Measurements from ENCODE around the gene PDE1C. TPM values are rescaled to one million over a fixed set of nuclear protein-coding genes. Genes with fewer than 3 reads are reported as not detected.
"Not testable (repeated sequence)": the region's sequence is repeated elsewhere in the genome, so short reads cannot be mapped to it uniquely, and the experiment has no call there.

PDE1C gene
- total and polyA plus RNA-seq, 9 donors, result 3.8 to 8.7 (median 4.5) TPM

- H3K4me1 ChIP-seq (ENCODE audit: control insufficient read depth, insufficient read depth, low read length), result no peaks in the 10 kb centered on the region
- peak; percentile 1 for DNase-seq
- H3K27me3 ChIP-seq (ENCODE audit: control insufficient read depth, insufficient read depth, low read length), result no peaks in the 10 kb centered on the region
- no peak overlapping the region for H3K27ac ChIP-seq (ENCODE audit: low read length)
- no peak overlapping the region for H3K4me3 ChIP-seq (ENCODE audit: low read length)
- 80% methylated on average over 2 of the region's 3 CpGs for WGBS (ENCODE audit: insufficient coverage)
- H3K9me3 ChIP-seq (replicated peaks; ENCODE audit: control insufficient read depth, low read depth, low read length), result no peaks in the 10 kb centered on the region
- no peaks in the 10 kb centered on the region for H3K36me3 ChIP-seq (ENCODE audit: control insufficient read depth, insufficient read depth, low read length)
These were observed 39.1 kb downstream of the PDE1C start for GRCh38 chr7:32030904-32031692.

- no peak for DNase-seq
- Histone ChIP-seq H3K36me3 (ENCODE audit: control insufficient read depth, insufficient read depth, low read length) (no peaks in the 10 kb centered on the region), H3K4me3 (ENCODE audit: low read length) (no peak overlapping the region), H3K9me3 (replicated peaks; ENCODE audit: control insufficient read depth, low read depth, low read length) (no peaks in the 10 kb centered on the region), H3K27ac (ENCODE audit: low read length) (no peak overlapping the region), H3K4me1 (ENCODE audit: control insufficient read depth, insufficient read depth, low read length) (peaks cover 3% of the 10 kb centered on the region), H3K27me3 (ENCODE audit: control insufficient read depth, insufficient read depth, low read length) (no peaks in the 10 kb centered on the region)
- 86% methylated on average over 2 of the region's 5 CpGs for WGBS (ENCODE audit: insufficient coverage)
These were observed 44.2 kb downstream of the PDE1C start for GRCh38 chr7:32026083-32026425.

- Histone ChIP-seq H3K4me3 (ENCODE audit: low read length) (no peak overlapping the region), H3K27ac (ENCODE audit: low read length) (peak overlapping the region; percentile 36), H3K9me3 (replicated peaks; ENCODE audit: control insufficient read depth, low read depth, low read length) (no peaks in the 10 kb centered on the region), H3K4me1 (ENCODE audit: control insufficient read depth, insufficient read depth, low read length) (peaks cover 3% of the 10 kb centered on the region), H3K27me3 (ENCODE audit: control insufficient read depth, insufficient read depth, low read length) (no peaks in the 10 kb centered on the region), H3K36me3 (ENCODE audit: control insufficient read depth, insufficient read depth, low read length) (no peaks in the 10 kb centered on the region)
- WGBS (ENCODE audit: insufficient coverage), result 67% methylated on average over 4 of the region's 6 CpGs
- peak; percentile 14 for DNase-seq
These were observed 44.7 kb downstream of the PDE1C start for GRCh38 chr7:32025381-32026082.

GRCh38 chr7:32023376-32023775 lies 46.8 kb downstream of the PDE1C start:
- Histone ChIP-seq H3K27me3 (ENCODE audit: control insufficient read depth, insufficient read depth, low read length) (no peaks in the 10 kb centered on the region), H3K36me3 (ENCODE audit: control insufficient read depth, insufficient read depth, low read length) (no peaks in the 10 kb centered on the region), H3K27ac (ENCODE audit: low read length) (no peak overlapping the region), H3K9me3 (replicated peaks; ENCODE audit: control insufficient read depth, low read depth, low read length) (no peaks in the 10 kb centered on the region), H3K4me3 (ENCODE audit: low read length) (no peak overlapping the region), H3K4me1 (ENCODE audit: control insufficient read depth, insufficient read depth, low read length) (peaks cover 3% of the 10 kb centered on the region)
- WGBS (ENCODE audit: insufficient coverage), result 93% methylated on average over 2 of the region's 6 CpGs
- peak; percentile 2 for DNase-seq

- Histone ChIP-seq H3K4me1 (ENCODE audit: control insufficient read depth, insufficient read depth, low read length) (peaks cover 3% of the 10 kb centered on the region), H3K27me3 (ENCODE audit: control insufficient read depth, insufficient read depth, low read length) (no peaks in the 10 kb centered on the region), H3K9me3 (replicated peaks; ENCODE audit: control insufficient read depth, low read depth, low read length) (no peaks in the 10 kb centered on the region), H3K36me3 (ENCODE audit: control insufficient read depth, insufficient read depth, low read length) (no peaks in the 10 kb centered on the region), H3K27ac (ENCODE audit: low read length) (no peak overlapping the region), H3K4me3 (ENCODE audit: low read length) (no peak overlapping the region)
- DNase-seq, result no peak
- WGBS (ENCODE audit: insufficient coverage), result no CpG with 5 or more reads among the region's 4 CpGs
These were observed 47.2 kb downstream of the PDE1C start for GRCh38 chr7:32022966-32023365.

- Histone ChIP-seq H3K27me3 (ENCODE audit: control insufficient read depth, insufficient read depth, low read length) (no peaks in the 10 kb centered on the region), H3K36me3 (ENCODE audit: control insufficient read depth, insufficient read depth, low read length) (no peaks in the 10 kb centered on the region), H3K4me3 (ENCODE audit: low read length) (no peak overlapping the region), H3K9me3 (replicated peaks; ENCODE audit: control insufficient read depth, low read depth, low read length) (no peaks in the 10 kb centered on the region), H3K27ac (ENCODE audit: low read length) (no peak overlapping the region), H3K4me1 (ENCODE audit: control insufficient read depth, insufficient read depth, low read length) (no peaks in the 10 kb centered on the region)
- peak; percentile 4 for DNase-seq
- 56% methylated on average over 2 of the region's 2 CpGs for WGBS (ENCODE audit: insufficient coverage)
These were observed 49.6 kb downstream of the PDE1C start for GRCh38 chr7:32020551-32021159.

GRCh38 chr7:32018845-32019578 lies 51.2 kb downstream of the PDE1C start:
- WGBS (ENCODE audit: insufficient coverage), result 75% methylated on average over 1 of the region's 2 CpGs
- H3K4me1 ChIP-seq (ENCODE audit: control insufficient read depth, insufficient read depth, low read length), result no peaks in the 10 kb centered on the region
- no peaks in the 10 kb centered on the region for H3K36me3 ChIP-seq (ENCODE audit: control insufficient read depth, insufficient read depth, low read length)
- no peaks in the 10 kb centered on the region for H3K9me3 ChIP-seq (replicated peaks; ENCODE audit: control insufficient read depth, low read depth, low read length)
- DNase-seq, result no peak
- H3K4me3 ChIP-seq (ENCODE audit: low read length), result no peak overlapping the region
- H3K27me3 ChIP-seq (ENCODE audit: control insufficient read depth, insufficient read depth, low read length), result no peaks in the 10 kb centered on the region
- H3K27ac ChIP-seq (ENCODE audit: low read length), result no peak overlapping the region

GRCh38 chr7:32015133-32015532 lies 55.1 kb downstream of the PDE1C start:
- Histone ChIP-seq H3K27me3 (ENCODE audit: control insufficient read depth, insufficient read depth, low read length) (no peaks in the 10 kb centered on the region), H3K36me3 (ENCODE audit: control insufficient read depth, insufficient read depth, low read length) (no peaks in the 10 kb centered on the region), H3K4me3 (ENCODE audit: low read length) (no peak overlapping the region), H3K4me1 (ENCODE audit: control insufficient read depth, insufficient read depth, low read length) (no peaks in the 10 kb centered on the region), H3K9me3 (replicated peaks; ENCODE audit: control insufficient read depth, low read depth, low read length) (no peaks in the 10 kb centered on the region), H3K27ac (ENCODE audit: low read length) (no peak overlapping the region)
- 80% methylated on average over 1 of the region's 2 CpGs for WGBS (ENCODE audit: insufficient coverage)
- DNase-seq, result no peak

- H3K9me3 ChIP-seq (replicated peaks; ENCODE audit: control insufficient read depth, low read depth, low read length); H3K27ac ChIP-seq (ENCODE audit: low read length); DNase-seq; H3K27me3 ChIP-seq (ENCODE audit: control insufficient read depth, insufficient read depth, low read length); H3K36me3 ChIP-seq (ENCODE audit: control insufficient read depth, insufficient read depth, low read length); H3K4me3 ChIP-seq (ENCODE audit: low read length); H3K4me1 ChIP-seq (ENCODE audit: control insufficient read depth, insufficient read depth, low read length): not testable (repeated sequence)
- WGBS (ENCODE audit: insufficient coverage), result 0% methylated on average over 1 of the region's 2 CpGs
These were observed 56.7 kb downstream of the PDE1C start for GRCh38 chr7:32013471-32013870.

GRCh38 chr7:32005577-32005976 lies 64.6 kb downstream of the PDE1C start:
- Histone ChIP-seq H3K27me3 (ENCODE audit: control insufficient read depth, insufficient read depth, low read length) (no peaks in the 10 kb centered on the region), H3K36me3 (ENCODE audit: control insufficient read depth, insufficient read depth, low read length) (no peaks in the 10 kb centered on the region), H3K9me3 (replicated peaks; ENCODE audit: control insufficient read depth, low read depth, low read length) (peaks cover 12% of the 10 kb centered on the region), H3K27ac (ENCODE audit: low read length) (no peak overlapping the region), H3K4me1 (ENCODE audit: control insufficient read depth, insufficient read depth, low read length) (no peaks in the 10 kb centered on the region), H3K4me3 (ENCODE audit: low read length) (no peak overlapping the region)
- no peak for DNase-seq
- WGBS (ENCODE audit: insufficient coverage), result no CpG with 5 or more reads among the region's 2 CpGs

All from muscle of leg (tissue), 11 donors.